HG02623 (cell line): Measurements from ENCODE around the gene CAMK2G.

Experiments used
- ATAC-seq: cut with Tn5 transposase; IDR thresholded peaks from one replicate; pipeline ENCODE4 v1.9.1; 2021; ENCODE audit warnings: moderate library complexity; ENCODE audit not compliant: unreplicated experiment

CAMK2G gene

DNA sequence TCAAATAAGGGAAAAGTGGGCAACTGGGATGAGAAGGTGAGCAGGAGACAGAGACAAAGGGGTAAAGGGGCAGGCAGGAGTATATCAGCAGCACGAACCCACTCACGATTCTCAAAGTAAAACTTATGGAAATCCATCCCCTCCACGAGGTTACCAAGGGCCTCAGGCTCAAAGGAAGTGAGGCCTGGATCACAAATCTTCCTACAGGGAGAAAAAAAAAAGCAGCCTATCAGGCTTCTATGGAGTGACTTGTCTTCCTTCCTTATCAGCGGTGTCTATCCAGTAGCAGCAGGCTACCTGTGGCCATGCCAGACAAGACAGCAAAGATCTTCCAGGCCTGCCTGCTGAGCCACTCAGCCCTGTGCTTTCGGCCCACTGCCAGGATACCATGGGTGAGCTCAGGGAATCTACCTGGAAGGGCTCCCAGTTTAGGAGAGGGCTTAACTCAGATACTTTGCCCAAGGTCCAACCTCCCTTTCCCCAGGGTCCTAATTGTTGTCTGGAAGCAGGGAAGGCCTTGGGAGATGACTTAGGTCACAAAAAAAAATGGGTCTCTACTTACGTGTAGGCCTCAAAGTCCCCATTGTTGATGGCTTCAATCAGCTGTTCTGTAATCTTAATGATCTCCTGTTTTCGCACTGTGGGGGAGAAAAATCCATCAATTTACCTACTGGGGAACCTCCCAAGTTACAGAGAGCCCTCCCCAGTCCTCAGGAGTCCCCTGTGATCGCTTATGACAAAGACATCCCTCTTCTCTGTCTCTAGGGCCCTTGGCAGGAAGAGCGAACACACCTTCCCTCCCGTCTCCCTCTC, 57.2 kb downstream of the CAMK2G start:
- no peak for ATAC-seq

DNA sequence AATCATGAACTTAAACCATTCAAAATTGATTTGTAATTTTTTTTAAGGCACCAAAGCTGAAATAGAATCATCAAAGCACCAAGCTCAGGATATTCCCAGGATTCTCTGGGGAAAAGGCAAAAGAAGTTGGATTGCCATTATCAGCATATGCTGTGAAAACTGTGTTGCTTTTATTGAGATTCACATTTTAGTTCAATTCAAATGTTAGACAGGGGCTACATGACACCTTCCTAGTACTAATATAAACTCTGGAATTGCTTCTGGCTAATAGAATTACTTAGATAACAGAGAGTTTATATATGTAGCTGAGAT, 58.7 kb downstream of the CAMK2G start:
- no peak for ATAC-seq

DNA sequence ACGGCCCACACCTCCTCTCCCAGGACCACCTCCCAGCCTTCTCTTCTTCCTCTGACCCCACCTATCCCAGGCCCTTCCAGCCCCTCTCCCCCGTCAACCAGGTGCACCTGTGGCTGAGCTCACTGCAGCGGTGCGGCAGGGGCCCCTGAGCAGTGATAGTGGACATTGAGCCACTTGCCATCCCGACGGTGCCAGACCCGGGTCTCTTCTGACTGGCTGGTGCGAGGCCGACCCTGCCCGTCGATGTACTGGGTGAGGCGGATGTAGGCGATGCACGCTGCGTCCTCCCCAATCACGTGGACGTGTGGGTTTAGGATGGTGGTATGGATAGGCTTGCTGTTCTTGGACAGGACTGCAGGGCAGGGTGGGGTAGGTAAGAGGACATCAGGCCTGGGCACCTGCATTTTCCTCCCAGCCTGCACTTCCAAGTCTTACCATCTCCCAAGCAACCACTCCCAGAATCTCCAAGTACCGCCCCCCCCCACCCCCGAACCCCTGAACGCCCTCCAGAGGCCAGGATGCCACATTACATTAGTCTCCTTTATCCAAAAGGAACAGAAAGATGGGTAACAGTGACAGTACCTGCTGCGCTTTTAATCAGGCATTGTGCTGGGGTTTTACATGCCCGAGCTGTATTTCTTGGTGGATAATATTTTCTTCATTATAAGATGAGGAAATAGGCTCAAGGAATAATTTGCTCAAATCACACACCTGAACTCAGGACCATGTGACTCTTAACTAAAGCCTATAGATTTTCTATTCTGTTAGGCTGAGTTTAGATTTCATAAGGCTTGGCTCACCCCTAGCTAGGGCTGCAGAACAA, 59.2 kb downstream of the CAMK2G start:
- ATAC-seq, result no peak

DNA sequence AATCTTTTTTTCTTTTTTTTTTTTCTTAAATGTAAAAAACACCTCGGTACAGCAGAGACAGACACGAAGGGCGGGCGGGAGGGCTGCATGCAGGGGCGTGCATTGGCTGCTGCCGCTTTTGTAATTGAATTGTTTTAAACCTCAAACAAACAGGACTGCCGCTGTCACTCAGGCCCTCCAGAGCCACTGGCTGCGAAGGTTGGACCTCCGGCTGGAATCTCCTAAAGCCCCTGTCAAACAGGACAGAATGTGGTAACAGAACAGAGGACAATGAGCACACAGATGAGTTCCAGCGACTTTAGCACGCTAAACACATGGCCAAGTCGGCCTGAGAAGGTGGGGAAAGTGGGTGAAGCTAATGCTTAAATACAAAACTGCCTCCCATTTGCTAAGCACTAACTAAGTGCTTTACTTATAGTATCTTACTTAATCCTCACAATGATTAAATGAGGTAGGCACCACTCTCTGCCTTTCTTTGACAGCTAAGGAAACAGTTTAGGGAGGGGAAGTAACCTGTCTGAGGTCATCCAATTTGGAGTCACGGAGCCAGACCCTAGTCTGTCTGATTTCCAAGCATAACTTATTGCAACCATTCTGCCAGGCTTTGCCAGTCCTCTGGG, 60.0 kb downstream of the CAMK2G start:
- ATAC-seq, result no peak

DNA sequence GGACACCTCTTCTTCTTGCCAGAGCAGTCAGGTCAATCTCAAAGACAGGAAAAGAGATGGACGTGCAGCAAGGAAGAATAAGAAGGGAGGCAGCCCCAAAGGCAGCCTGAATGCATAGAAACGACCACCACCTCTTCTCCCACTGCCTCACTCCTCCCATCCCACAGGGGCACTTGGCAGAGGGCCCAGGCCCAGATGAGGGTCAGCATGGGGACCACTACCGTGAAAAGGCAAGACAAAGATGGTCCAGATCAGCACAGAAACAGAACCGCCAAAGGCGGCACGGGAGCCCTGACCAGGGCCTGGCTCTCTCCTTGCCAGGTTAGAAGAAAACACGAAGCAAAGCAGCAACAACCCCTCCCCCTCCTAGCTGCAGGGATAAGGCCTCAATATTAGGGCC, 61.0 kb downstream of the CAMK2G start:
- ATAC-seq, result no peak

DNA sequence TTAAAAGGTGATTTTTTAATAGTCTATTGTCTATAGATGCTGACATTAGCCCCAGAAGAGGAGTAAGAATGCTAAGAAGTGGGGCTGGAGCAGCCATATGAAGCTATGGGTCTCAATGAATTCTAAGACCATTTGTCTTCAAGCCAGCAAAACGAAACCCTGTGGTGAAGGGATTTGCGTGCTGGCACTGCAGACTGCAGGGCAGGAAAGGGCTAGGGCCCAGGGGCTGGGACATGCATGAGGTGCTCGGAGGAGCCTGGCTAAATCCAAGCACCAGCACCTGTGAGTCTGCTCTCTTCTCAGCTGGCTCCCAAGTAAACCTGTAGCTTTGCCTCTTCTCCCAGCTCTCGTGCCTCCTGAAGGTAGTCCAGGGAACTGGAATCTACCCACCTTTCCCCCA, 61.7 kb downstream of the CAMK2G start:
- ATAC-seq, result no peak

DNA sequence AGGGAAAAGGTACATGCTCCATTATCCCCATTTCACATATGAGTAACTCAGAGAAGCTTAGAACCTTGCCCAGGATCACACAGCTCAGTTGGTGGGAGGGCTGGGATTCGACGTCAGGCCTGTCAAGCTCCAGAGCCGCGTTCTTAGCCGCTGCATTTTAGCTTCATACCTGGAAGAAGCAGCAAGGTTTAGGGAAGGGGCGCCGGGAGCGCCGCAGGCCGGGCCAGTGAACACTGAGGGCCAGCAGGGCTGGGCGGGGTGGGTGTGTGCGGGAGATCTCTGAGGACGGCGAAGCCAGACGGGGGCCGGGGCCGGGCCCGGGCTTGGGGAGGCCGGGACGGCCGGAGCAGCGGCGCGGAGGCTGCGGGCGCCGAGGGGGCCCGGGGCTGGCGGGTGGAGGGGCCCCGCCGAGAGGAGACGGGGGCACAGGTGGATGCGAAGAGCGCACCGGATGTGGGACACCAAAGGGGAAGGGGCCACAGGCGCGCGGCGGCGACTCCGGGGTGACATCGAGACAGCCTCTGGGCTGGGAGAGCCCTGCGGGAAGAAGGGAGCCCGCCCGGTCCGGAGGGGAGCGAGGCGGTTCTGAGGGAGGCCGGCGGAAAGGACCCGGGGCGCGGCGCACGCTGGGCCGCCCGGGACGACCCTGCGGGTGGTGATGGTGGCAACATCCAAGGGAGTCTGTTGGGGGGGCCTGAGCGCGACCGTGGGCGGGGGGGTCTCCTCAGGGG, 63.5 kb downstream of the CAMK2G start:
- ATAC-seq, result peak; percentile 17

DNA sequence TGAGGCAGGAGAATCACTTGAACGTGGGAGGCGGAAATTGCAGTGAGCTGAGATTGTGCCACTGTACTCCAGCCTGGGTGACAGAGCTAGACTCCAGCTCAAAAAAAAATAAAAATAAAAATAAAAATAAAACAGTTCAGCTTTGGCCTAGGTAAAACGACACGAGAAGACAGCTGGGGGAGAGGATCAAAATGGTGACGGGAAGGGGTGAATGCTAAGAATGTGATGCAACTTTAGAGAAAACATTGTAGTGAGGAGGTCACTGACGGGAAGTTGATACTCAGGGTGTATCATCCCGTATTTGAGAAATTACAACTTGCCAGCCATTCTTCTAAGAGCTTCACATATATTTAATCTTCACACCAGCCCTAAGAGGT, 64.0 kb downstream of the CAMK2G start:
- ATAC-seq, result no peak

DNA sequence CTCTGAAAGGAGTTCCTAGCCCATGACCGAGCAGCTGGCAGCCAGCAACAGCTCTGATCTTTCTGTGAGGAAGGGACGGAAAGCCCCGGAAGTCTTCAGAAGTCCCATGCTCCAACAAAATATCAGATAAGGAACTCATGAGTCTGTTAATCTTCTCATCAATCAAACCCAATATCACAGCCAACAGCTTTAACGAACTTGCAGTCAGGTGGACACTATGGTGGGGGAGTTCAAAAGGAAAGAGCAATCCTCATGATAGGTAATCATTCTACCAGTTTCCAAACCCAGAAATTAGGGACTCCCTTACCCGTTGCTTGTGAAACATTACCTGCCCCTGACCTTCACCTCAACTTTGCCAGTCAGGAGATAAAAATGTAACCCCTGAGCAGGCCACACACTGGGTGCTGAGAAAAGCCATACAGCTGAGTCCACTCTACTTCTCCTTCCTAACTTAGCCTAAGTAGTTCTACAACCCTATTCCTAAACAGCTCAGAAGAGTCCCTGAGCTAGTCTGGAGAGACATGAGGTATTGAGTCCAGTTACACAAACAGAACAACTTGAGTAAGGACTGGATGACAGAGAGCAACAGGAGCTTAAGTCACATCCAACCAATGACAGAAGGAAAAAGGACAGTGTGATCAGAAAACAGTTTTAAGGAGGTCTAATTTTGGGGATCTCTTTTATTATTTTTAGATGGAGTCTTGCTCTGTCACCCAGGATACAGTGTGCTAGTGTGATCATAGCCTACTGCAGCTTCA, 65.1 kb downstream of the CAMK2G start:
- ATAC-seq, result no peak

DNA sequence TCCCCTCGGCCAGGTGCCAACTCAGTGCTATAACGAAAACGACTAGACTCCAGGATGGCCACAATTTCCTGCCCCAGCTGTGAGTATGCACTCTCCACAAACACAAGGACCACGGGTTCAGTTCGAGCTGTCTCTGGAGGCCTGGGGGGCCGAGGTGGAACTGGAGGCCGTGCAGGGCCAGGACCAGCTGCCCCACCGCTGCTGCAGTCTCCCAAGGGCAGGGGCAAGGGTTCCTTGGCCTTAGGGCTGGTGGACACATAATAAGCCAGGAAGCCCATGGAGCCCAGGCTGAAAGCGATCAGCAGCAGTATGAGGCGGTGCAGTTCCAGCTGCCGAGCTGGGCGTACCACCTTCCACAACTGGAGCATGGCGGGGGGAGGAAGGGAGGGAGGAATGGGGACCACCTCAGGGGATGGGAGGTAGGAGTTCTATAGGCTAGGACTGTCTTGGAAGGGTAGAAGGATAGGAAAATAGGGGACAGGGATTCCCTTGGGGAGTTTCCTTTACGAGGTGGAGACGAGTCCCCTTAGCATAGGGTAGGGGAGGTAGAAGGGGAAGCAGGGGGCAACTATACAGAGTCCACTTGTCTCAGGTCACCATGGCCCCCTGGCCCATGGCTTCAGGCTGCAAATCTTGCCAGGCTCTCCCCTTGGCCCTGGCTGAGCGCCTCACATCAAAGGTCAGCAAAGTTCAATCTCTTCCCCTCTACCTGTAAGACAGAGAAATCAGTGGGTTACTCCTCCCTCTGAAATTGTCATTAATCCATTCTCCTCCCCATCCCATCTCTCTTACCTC, 66.1 kb downstream of the CAMK2G start:
- ATAC-seq, result no peak

DNA sequence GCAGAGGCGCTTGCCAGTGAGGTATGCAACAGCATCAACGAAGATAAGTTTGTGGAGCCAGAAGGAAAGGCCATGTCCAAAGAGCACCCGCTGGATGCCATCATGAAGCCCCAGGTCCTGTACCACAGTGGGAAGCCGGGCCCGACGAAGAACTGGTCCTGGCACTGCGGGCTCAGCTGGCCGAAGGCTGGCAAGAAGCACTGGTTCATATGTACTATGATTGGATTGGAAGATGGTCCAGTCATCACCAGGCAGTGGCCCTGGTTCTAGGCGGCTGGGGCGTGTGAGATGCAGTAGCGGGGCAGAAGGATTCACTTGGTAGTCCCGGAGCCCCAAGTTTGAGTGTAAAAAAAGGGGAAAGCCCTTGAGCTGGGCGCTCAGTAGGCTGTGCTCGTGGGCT, 66.9 kb downstream of the CAMK2G start:
- ATAC-seq, result no peak

DNA sequence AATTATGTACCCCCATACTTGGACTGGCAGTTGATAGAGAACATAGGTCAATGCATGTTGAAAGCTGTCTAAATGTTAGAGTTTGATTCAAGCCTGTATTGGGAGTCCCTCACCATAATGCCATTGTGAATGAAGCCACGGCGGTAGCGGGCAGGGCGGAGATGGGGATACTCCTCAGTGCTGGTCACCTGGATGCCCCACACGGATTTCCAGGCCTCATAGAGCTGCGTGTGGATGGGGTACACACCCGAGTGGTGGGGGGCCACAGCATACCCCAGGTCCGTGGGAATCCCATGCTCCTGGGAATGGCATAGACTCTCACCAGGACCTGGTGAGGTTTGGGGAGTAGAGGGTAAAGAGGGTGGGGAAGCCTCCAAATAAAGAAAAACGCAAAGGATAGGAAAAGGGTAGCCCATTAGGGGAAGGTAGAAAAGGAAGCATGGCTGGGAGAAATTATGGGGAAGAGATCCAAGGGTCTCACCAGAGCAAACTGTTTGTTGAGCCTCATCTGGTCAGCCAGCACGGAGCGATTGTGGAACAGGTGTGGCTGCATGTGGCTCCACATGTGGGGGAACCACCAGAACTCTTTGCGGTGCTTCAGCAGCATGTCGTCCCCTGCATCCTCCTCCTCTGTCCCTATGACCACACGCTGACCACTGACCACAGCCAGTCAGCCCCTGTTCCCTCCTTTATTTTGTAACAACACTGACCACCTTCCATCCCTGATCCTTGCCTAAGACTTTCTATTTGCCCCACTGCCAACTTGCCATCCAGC, 68.0 kb downstream of the CAMK2G start:
- no peak for ATAC-seq

DNA sequence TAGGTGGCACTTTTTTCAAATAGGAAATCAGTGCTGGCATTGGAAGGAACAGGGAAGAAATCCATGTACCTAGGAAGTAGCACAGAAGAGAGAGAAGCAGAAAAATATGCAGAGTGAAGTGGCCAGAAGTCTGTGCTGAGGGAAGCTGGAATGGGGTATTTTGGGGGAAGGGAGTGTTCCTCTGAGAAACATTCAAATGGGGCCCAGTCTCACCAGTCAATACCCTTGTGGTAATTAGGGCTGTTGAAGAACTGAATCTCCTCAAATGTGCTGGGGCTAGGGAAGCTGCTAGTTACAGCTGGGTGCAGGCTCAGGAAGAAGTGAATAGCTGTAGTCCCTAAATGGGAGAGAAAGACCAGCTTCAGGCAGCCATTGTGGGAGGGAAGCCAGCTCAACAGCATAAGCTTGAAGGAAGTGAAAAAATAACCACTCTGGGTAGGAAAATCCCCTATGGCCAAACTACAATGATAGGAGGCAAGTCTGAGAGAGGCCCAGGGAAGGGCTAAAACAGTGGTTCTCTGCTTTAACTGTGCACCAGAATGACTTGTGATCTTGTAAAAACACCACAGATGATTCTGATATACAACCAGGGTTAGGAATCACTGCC, 70.6 kb downstream of the CAMK2G start:
- peak; percentile 52 for ATAC-seq

DNA sequence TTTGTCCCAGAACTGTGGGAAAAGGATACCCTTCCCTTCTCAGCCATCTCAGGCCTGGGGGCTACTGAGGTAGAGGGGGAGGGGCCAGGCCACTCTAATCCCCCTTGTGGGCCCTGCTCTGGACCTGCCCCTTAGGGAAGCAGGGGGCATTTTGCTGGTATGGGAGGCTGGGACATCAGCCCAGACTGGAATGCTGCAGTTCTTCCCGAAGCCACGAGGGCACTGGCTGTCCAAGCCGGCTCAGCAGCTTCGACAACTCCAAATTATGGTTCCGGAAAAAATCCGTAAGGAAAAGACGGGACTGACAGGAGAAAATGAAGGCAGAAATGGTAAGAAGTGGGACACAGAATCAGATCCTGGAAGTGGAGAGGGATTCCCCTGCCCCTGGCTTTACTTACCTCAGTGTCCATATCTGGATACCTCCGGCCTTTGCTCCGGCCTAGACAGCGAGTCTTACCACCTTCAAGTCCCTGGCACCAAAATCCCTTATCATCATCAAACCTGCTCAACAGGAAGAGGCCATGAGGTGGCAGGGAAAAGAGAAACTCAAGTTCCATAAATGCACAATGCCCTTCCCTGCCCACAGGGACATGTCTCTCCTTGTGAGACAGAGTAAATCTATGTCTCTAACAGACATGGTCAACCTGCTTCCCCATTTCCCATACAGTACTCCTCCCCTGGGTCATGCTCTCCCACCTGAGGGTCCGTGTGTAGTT, 71.9 kb downstream of the CAMK2G start:
- no peak for ATAC-seq

DNA sequence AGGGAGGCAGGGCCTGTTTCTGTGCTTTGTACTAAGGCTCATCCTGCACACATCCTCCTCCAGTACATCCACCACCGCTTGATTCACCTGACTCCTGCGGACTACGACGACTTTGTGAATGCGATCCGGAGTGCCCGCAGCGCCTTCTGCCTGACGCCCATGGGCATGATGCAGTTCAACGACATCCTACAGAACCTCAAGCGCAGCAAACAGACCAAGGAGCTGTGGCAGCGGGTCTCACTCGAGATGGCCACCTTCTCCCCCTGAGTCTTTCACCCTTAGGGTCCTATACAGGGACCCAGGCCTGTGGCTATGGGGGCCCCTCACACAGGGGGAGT, 73.1 kb downstream of the CAMK2G start:
- no peak for ATAC-seq

DNA sequence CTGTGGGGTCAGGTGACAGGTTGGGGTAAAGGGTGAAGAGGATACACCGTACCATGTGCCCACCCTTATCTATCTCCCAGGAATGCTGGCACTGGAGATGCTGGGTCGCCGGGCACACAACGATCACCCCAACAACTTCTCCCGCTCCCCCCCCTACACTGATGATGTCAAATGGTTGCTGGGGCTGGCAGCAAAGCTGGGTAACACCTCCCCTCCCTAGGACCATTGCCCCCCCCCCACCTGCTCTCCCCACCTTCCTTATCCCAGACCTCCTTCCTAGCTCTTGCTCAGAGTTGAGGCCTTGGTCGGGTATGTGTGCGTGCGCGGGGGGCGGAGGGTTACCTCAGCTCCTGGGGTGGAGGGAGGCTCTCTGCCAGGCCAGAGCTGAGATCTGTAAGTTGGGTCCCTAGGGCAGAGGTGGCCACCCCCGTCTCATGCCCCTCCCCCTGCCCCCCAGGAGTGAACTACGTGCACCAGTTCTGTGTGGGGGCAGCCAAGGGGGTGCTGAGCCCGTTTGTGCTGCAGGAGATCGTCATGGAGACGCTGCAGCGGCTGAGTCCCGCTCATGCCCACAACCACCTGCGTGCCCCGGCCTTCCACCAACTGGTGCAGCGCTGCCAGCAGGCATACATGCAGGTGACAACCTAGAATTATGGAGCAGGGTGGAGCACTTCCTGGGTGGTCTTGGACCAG, 73.6 kb downstream of the CAMK2G start:
- no peak for ATAC-seq

DNA sequence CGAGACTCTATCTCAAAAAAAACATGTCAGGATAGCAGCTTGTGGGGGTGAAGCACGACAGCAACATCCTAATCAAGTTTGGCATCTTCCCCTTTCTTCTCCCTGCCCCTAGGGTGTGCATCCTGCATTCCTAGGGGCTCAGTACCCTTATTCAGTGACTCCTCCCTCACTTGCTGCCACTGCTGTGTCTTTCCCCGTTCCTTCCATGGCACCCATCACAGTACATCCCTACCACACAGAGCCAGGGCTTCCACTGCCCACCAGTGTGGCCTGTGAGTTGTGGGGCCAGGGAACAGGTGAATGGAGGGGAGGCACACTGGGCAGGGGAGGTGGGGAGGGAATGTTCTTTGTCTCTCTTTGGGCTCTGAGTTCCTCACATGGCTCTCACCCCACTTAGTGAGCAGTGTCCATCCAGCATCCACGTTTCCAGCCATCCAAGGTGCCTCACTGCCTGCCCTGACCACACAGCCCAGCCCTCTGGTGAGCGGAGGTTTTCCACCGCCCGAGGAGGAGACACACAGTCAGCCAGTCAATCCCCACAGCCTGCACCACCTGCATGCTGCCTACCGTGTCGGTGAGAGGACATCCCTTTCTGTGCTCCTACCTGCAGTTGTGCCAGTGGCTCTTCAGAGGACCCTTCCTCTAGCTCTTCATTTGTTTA, 74.3 kb downstream of the CAMK2G start:
- ATAC-seq, result no peak
